Calu3 (cell line): Measurements from ENCODE around the gene PRDM12. TPM values are rescaled to one million over a fixed set of nuclear protein-coding genes. Genes with fewer than 3 reads are reported as not detected.

Experiments used
- BruUV-seq: library from RNA; stranded (reverse); fragments of 400-500 nt; replicated peaks from 2 replicates; lab custom pipeline; 2021; lab: Mats Ljungman, UMichigan
- CTCF ChIA-PET: fragments of 300-600 bp; sonication (Branson Sonifier 250); formaldehyde crosslinking; loops from one replicate; lab custom pipeline; 2022; ENCODE audit warnings: antibody characterized with exemption; lab: Charles Lee
- DNase-seq: peaks from one replicate; pipeline ENCODE4 v3.0.0; 2022
- H3K27ac Mint-ChIP-seq: one replicate; pipeline ENCODE4 v1.8.0; 2022; ENCODE audit warnings: mixed read lengths; ENCODE audit not compliant: unreplicated experiment
- H3K27me3 Mint-ChIP-seq: one replicate; pipeline ENCODE4 v1.8.0; 2022; ENCODE audit warnings: mixed read lengths; ENCODE audit not compliant: unreplicated experiment
- H3K36me3 Mint-ChIP-seq: one replicate; pipeline ENCODE4 v1.8.0; 2022; ENCODE audit warnings: mild to moderate bottlenecking, moderate library complexity, mixed read lengths; ENCODE audit not compliant: insufficient read depth, unreplicated experiment
- H3K4me1 Mint-ChIP-seq: one replicate; pipeline ENCODE4 v1.8.0; 2022; ENCODE audit warnings: mild to moderate bottlenecking, low read depth, mixed read lengths; ENCODE audit not compliant: unreplicated experiment
- H3K4me3 Mint-ChIP-seq: one replicate; pipeline ENCODE4 v1.8.0; 2022; ENCODE audit warnings: mild to moderate bottlenecking, low read depth, moderate library complexity, mixed read lengths; ENCODE audit not compliant: unreplicated experiment
- H3K9me3 Mint-ChIP-seq: one replicate; pipeline ENCODE4 v1.8.0; 2022; ENCODE audit warnings: low read depth, mixed read lengths; ENCODE audit not compliant: unreplicated experiment
- intact Hi-C: fragments of 100-400 bp; cut with micrococcal nuclease; formaldehyde crosslinking; loops from one replicate; pipeline ENCODE4 v1.10.0; 2022; ENCODE audit not compliant: unreplicated experiment
- total RNA-seq: library from RNA; stranded (reverse); gene quantifications from 2 replicates; pipeline ENCODE4 v1.2.3, GENCODE V29; 2022
- TF ChIP-seq, protein P1 (sequence below): fragments of 200-600 bp; IDR thresholded peaks from one replicate; pipeline ENCODE4 v1.8.0; 2022; ENCODE audit warnings: antibody characterized with exemption; ENCODE audit not compliant: unreplicated experiment

PRDM12 gene
- total RNA-seq, 1 experiment from 2014 or later, result not detected

- intact Hi-C loops, result no loop called here
- Mint-ChIP-seq H3K27me3 (no peaks in the 10 kb centered on the region), H3K27ac (no peak overlapping the region), H3K4me3 (no peak overlapping the region), H3K9me3 (no peaks in the 10 kb centered on the region), H3K4me1 (no peaks in the 10 kb centered on the region), H3K36me3 (peaks cover 10% of the 10 kb centered on the region)
- CTCF ChIA-PET, result no interaction called here
- TF ChIP-seq, protein P1, sequence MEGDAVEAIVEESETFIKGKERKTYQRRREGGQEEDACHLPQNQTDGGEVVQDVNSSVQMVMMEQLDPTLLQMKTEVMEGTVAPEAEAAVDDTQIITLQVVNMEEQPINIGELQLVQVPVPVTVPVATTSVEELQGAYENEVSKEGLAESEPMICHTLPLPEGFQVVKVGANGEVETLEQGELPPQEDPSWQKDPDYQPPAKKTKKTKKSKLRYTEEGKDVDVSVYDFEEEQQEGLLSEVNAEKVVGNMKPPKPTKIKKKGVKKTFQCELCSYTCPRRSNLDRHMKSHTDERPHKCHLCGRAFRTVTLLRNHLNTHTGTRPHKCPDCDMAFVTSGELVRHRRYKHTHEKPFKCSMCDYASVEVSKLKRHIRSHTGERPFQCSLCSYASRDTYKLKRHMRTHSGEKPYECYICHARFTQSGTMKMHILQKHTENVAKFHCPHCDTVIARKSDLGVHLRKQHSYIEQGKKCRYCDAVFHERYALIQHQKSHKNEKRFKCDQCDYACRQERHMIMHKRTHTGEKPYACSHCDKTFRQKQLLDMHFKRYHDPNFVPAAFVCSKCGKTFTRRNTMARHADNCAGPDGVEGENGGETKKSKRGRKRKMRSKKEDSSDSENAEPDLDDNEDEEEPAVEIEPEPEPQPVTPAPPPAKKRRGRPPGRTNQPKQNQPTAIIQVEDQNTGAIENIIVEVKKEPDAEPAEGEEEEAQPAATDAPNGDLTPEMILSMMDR, result no peak
- DNase-seq, result no peak
- no TSS peak for BruUV-seq
Observed at GRCh38 chr9:130632841-130633240, 31.6 kb upstream of the PRDM12 start.

DNA sequence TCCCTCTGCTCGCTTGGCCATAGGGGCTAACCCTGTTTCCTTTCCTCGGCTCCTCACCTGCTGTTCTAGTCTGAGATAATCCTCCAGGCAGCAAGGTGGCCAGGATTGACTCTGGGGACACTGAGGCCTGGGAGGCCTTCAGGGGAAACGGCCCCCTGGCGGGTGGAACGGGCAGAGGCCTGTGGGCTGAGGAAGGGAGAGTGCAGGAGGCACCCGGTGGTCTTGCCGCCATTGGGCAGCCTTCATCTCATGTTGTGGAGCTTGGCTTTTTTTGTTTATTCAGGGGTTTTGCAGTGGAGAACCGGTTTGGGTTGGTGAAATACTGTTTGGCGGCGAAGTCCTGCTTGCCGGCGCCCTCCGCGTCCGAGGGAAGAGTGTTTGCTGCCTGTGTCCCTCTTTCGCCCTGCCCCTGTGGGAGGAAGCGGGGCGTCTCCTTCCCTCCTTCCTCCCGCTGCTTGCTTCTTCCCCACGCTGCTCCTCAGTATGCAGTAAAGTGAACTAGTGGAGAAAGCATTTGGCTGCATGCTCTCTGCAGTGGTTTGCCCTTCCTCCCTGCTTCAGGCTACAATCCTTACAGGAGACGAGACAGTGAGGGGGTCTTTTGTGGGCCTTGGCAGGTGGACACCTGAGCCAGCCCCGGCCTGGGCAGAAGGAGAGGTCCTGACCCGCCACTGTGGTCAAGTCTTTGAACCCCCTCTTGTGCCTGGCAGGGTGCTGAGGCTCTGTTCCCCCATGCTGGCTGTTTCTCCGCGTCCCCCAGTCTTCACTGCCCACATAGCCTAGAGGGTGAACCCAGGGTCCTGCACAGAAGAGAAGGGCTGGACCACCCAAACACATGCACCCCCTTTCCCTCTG is 30.8 kb upstream of the PRDM12 start:
- BruUV-seq, result no TSS peak
- Mint-ChIP-seq H3K27me3 (no peaks in the 10 kb centered on the region), H3K4me1 (no peaks in the 10 kb centered on the region), H3K27ac (no peak overlapping the region), H3K36me3 (peaks cover 10% of the 10 kb centered on the region), H3K9me3 (no peaks in the 10 kb centered on the region), H3K4me3 (no peak overlapping the region)
- TF ChIP-seq, protein P1, result no peak
- intact Hi-C loops, result no loop called here
- CTCF ChIA-PET, result no interaction called here
- DNase-seq, result no peak

- no peaks in the 10 kb centered on the region for H3K27me3 Mint-ChIP-seq
- CTCF ChIA-PET, result no interaction called here
Observed at GRCh38 chr9:130634191-130634768, 30.1 kb upstream of the PRDM12 start.

DNA sequence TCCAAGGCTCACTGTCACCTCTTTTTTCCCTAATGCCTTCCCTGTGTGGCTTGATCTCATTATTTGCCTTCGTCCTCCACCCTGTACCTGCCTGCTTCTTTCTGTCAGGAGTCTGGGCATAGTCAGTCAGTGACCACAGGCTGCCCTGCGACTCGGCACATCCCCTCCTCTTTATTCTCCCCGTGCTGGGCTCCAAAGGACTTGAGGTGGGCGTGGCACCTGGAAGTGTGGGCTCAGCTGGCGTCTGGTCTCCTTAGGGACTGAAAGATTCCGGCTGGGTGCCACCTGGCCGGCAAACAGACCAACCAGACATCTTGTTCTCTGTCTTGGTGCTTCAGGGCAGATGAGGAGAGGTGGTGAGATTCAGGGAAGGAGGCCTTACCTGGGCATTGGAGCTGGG is 29.6 kb upstream of the PRDM12 start:
- H3K36me3 Mint-ChIP-seq, result peaks cover 10% of the 10 kb centered on the region
- no peak overlapping the region for H3K27ac Mint-ChIP-seq
- TF ChIP-seq, protein P1, result no peak
- H3K9me3 Mint-ChIP-seq, result no peaks in the 10 kb centered on the region
- intact Hi-C loops, result no loop called here
- H3K4me1 Mint-ChIP-seq, result no peaks in the 10 kb centered on the region
- H3K4me3 Mint-ChIP-seq, result no peak overlapping the region
- CTCF ChIA-PET, result no interaction called here
- no peak for DNase-seq
- BruUV-seq, result no TSS peak
- no peaks in the 10 kb centered on the region for H3K27me3 Mint-ChIP-seq

More at GRCh38 chr9:130634191-130634768, 30.1 kb upstream of the PRDM12 start:
- intact Hi-C loops, result no loop called here
- H3K36me3 Mint-ChIP-seq, result peaks cover 10% of the 10 kb centered on the region
- H3K27ac Mint-ChIP-seq, result no peak overlapping the region
- BruUV-seq, result no TSS peak
- no peak for DNase-seq
- TF ChIP-seq, protein P1, result no peak
- no peak overlapping the region for H3K4me3 Mint-ChIP-seq
- H3K9me3 Mint-ChIP-seq, result no peaks in the 10 kb centered on the region
- no peaks in the 10 kb centered on the region for H3K4me1 Mint-ChIP-seq
